HG03097 (cell line): ENCODE measurements around the gene KLHL25.

Source experiments
- ATAC-seq: cut with Tn5 transposase; IDR thresholded peaks from one replicate; pipeline ENCODE4 v1.9.1; 2021; ENCODE audit not compliant: unreplicated experiment, low FRiP score

Gene KLHL25

GRCh38 chr15:85723960-85724945 lies 70.5 kb downstream of the KLHL25 start:
- no peak for ATAC-seq

GRCh38 chr15:85722374-85723152 lies 72.2 kb downstream of the KLHL25 start:
- ATAC-seq: no peak

- ATAC-seq: no peak
These were observed 75.7 kb downstream of the KLHL25 start for GRCh38 chr15:85718981-85719380.

GRCh38 chr15:85718271-85718971 lies 76.3 kb downstream of the KLHL25 start:
- ATAC-seq: no peak

- no peak for ATAC-seq
These were observed 77.5 kb downstream of the KLHL25 start for GRCh38 chr15:85717212-85717611.

- no peak for ATAC-seq
These were observed 78.5 kb downstream of the KLHL25 start for GRCh38 chr15:85716261-85716660.

GRCh38 chr15:85711580-85712192 lies 83.0 kb downstream of the KLHL25 start:
- ATAC-seq: no peak

- ATAC-seq: peak; percentile 37
These were observed 84.3 kb downstream of the KLHL25 start for GRCh38 chr15:85710340-85710842.
